ENCODE results near the gene KCNJ6.

KCNJ6 gene

GRCh38 chr21:37568916-37569315, 347.3 kb downstream of the KCNJ6 start:
- DNase-seq (ENCODE audit: low read depth) = no peak
- no peak overlapping the region for H3K4me3 ChIP-seq (ENCODE audit: control insufficient read depth, low read depth, low read length)
- TF ChIP-seq CTCF (IDR thresholded peaks at IDR 0.05; ENCODE audit: control insufficient read depth, insufficient read depth, low read depth, low read length, missing control alignments) = no peak

- H3K4me3 ChIP-seq (ENCODE audit: control insufficient read depth, low read depth, low read length) = no peak overlapping the region
- TF ChIP-seq CTCF (IDR thresholded peaks at IDR 0.05; ENCODE audit: control insufficient read depth, insufficient read depth, low read depth, low read length, missing control alignments) = no peak
- no peak for DNase-seq (ENCODE audit: low read depth)
Observed at GRCh38 chr21:37568415-37568814, 347.8 kb downstream of the KCNJ6 start.

- no peak overlapping the region for H3K4me3 ChIP-seq (ENCODE audit: control insufficient read depth, low read depth, low read length)
- TF ChIP-seq CTCF (IDR thresholded peaks at IDR 0.05; ENCODE audit: control insufficient read depth, insufficient read depth, low read depth, low read length, missing control alignments) = no peak
- no peak for DNase-seq (ENCODE audit: low read depth)
Observed at GRCh38 chr21:37566790-37567615, 349.3 kb downstream of the KCNJ6 start.

GRCh38 chr21:37565530-37566223, 350.6 kb downstream of the KCNJ6 start:
- H3K4me3 ChIP-seq (ENCODE audit: control insufficient read depth, low read depth, low read length) = peak overlapping the region; percentile 22
- DNase-seq (ENCODE audit: low read depth) = no peak
- peak; percentile 14 for TF ChIP-seq CTCF (IDR thresholded peaks at IDR 0.05; ENCODE audit: control insufficient read depth, insufficient read depth, low read depth, low read length, missing control alignments)

GRCh38 chr21:37564924-37565529, 351.2 kb downstream of the KCNJ6 start:
- H3K4me3 ChIP-seq (ENCODE audit: control insufficient read depth, low read depth, low read length) = peak overlapping the region; percentile 66
- TF ChIP-seq CTCF (IDR thresholded peaks at IDR 0.05; ENCODE audit: control insufficient read depth, insufficient read depth, low read depth, low read length, missing control alignments) = no peak
- DNase-seq (ENCODE audit: low read depth) = no peak

GRCh38 chr21:37564341-37564923, 351.8 kb downstream of the KCNJ6 start:
- peak; percentile 4 for TF ChIP-seq CTCF (IDR thresholded peaks at IDR 0.05; ENCODE audit: control insufficient read depth, insufficient read depth, low read depth, low read length, missing control alignments)
- peak; percentile 94 for DNase-seq (ENCODE audit: low read depth)
- H3K4me3 ChIP-seq (ENCODE audit: control insufficient read depth, low read depth, low read length) = peak overlapping the region; percentile 66

Data from AG09309 (cell line).